ENCODE results near the gene CYBA.

CYBA gene

GRCh38 chr16:88633684-88634140, 17.1 kb downstream of the CYBA start:
- Histone ChIP-seq H3K27me3 (ENCODE audit: insufficient read depth, poor library complexity, severe bottlenecking) (no peaks in the 10 kb centered on the region), H3K4me3 (replicated peaks; ENCODE audit: insufficient read depth, low read length) (peak overlapping the region; percentile 30), H3K27ac (replicated peaks) (no peak overlapping the region)
- DNase-seq (ENCODE audit: low read depth in 1 of 2, low spot score in 1 of 2): peak in 1 of 2 experiments; percentile 28
- TF ChIP-seq POLR2AphosphoS5 (IDR thresholded peaks at IDR 0.05; ENCODE audit: low read depth): no peak
- no peak for TF ChIP-seq CTCF (IDR thresholded peaks at IDR 0.05; ENCODE audit: insufficient read depth, low read length)
- no peak for TF ChIP-seq GABPA (IDR thresholded peaks at IDR 0.05; ENCODE audit: low read depth)
- TF ChIP-seq SPI1 (IDR thresholded peaks at IDR 0.05; ENCODE audit: borderline replicate concordance, low read depth): no peak
- TF ChIP-seq REST (IDR thresholded peaks at IDR 0.05; ENCODE audit: insufficient replicate concordance, low read depth): no peak

- no peak for DNase-seq (ENCODE audit: low read depth in 1 of 2, low spot score in 1 of 2)
- Histone ChIP-seq H3K4me3 (replicated peaks; ENCODE audit: insufficient read depth, low read length) (no peak overlapping the region), H3K27me3 (ENCODE audit: insufficient read depth, poor library complexity, severe bottlenecking) (no peaks in the 10 kb centered on the region), H3K27ac (replicated peaks) (no peak overlapping the region)
- TF ChIP-seq CTCF (IDR thresholded peaks at IDR 0.05; ENCODE audit: insufficient read depth, low read length) (no peak), GABPA (IDR thresholded peaks at IDR 0.05; ENCODE audit: low read depth) (no peak), POLR2AphosphoS5 (IDR thresholded peaks at IDR 0.05; ENCODE audit: low read depth) (no peak)
These were observed 18.3 kb downstream of the CYBA start for GRCh38 chr16:88632587-88632930.

GRCh38 chr16:88631920-88632586, 18.8 kb downstream of the CYBA start:
- no peak for DNase-seq (ENCODE audit: low read depth in 1 of 2, low spot score in 1 of 2)
- Histone ChIP-seq H3K4me3 (replicated peaks; ENCODE audit: insufficient read depth, low read length) (no peak overlapping the region), H3K27ac (replicated peaks) (no peak overlapping the region), H3K27me3 (ENCODE audit: insufficient read depth, poor library complexity, severe bottlenecking) (no peaks in the 10 kb centered on the region)
- TF ChIP-seq GABPA (IDR thresholded peaks at IDR 0.05; ENCODE audit: low read depth): no peak
- TF ChIP-seq CTCF (IDR thresholded peaks at IDR 0.05; ENCODE audit: insufficient read depth, low read length): no peak
- TF ChIP-seq SPI1 (IDR thresholded peaks at IDR 0.05; ENCODE audit: borderline replicate concordance, low read depth): no peak
- no peak for TF ChIP-seq POLR2AphosphoS5 (IDR thresholded peaks at IDR 0.05; ENCODE audit: low read depth)
- TF ChIP-seq REST (IDR thresholded peaks at IDR 0.05; ENCODE audit: insufficient replicate concordance, low read depth): no peak

- H3K27ac ChIP-seq (replicated peaks): no peak overlapping the region
- TF ChIP-seq GABPA (IDR thresholded peaks at IDR 0.05; ENCODE audit: low read depth) (no peak), REST (IDR thresholded peaks at IDR 0.05; ENCODE audit: insufficient replicate concordance, low read depth) (no peak), POLR2AphosphoS5 (IDR thresholded peaks at IDR 0.05; ENCODE audit: low read depth) (no peak), SPI1 (IDR thresholded peaks at IDR 0.05; ENCODE audit: borderline replicate concordance, low read depth) (no peak)
- no peaks in the 10 kb centered on the region for H3K27me3 ChIP-seq (ENCODE audit: insufficient read depth, poor library complexity, severe bottlenecking)
- no peak for DNase-seq (ENCODE audit: low read depth in 1 of 2, low spot score in 1 of 2)
- H3K4me3 ChIP-seq (replicated peaks; ENCODE audit: insufficient read depth, low read length): no peak overlapping the region
These were observed 19.5 kb downstream of the CYBA start for GRCh38 chr16:88631384-88631783.

All from HL-60 (cell line).